SK-N-MC (cell line): ENCODE measurements around the gene TMEM131L.

Experiments
- EZH2 ChIP-seq: fragments of 200-600 bp; sonication (generic); IDR thresholded peaks from one replicate; pipeline ENCODE4 v1.6.1; 2017; ENCODE audit warnings: antibody characterized with exemption
- POLR2AphosphoS5 ChIP-seq: IDR thresholded peaks from 2 replicates; pipeline ENCODE4 v1.6.1; 2012; ENCODE audit warnings: mild to moderate bottlenecking, low read depth, low read length, borderline replicate concordance

- TF ChIP-seq EZH2 (no peak), POLR2AphosphoS5 (no peak)
Measured at GRCh38 chr4:153611679-153612078, 145.5 kb downstream of the TMEM131L start.
